GM12891 (cell line): ENCODE measurements around the gene HTR7.

Experiments
- DNase-seq: peaks from one replicate; pipeline ENCODE4 v3.0.0; 2011; ENCODE audit warnings: low spot score; ENCODE audit not compliant: insufficient read length
- FAIRE-seq: peaks from 2 replicates; lab custom pipeline; 2011; peaks lifted over from hg19 to GRCh38; lab: Jason Lieb, UNC
- PAX5 ChIP-seq: IDR thresholded peaks from 2 replicates; pipeline ENCODE4 v1.6.1; 2011; ENCODE audit warnings: low read length, moderate library complexity, mild to moderate bottlenecking; ENCODE audit not compliant: insufficient read depth, severe bottlenecking
- POLR2A ChIP-seq: IDR thresholded peaks from 2 replicates; pipeline ENCODE4 v1.6.1; 2011; ENCODE audit warnings: low read depth, low read length, control low read depth
- POLR2AphosphoS5 ChIP-seq: IDR thresholded peaks from 2 replicates; pipeline ENCODE4 v1.6.1; 2011; ENCODE audit warnings: low read depth, low read length, control low read depth
- POU2F2 ChIP-seq: IDR thresholded peaks from 2 replicates; pipeline ENCODE4 v1.6.1; 2011; ENCODE audit warnings: low read depth, mild to moderate bottlenecking, control low read depth, low read length, moderate library complexity
- SPI1 ChIP-seq: IDR thresholded peaks from 2 replicates; pipeline ENCODE4 v1.6.1; 2011; ENCODE audit warnings: low read depth, low read length, control low read depth
- TAF1 ChIP-seq: IDR thresholded peaks from 2 replicates; pipeline ENCODE4 v1.6.1; 2011; ENCODE audit warnings: low read depth, low read length, control low read depth

Gene HTR7

DNA sequence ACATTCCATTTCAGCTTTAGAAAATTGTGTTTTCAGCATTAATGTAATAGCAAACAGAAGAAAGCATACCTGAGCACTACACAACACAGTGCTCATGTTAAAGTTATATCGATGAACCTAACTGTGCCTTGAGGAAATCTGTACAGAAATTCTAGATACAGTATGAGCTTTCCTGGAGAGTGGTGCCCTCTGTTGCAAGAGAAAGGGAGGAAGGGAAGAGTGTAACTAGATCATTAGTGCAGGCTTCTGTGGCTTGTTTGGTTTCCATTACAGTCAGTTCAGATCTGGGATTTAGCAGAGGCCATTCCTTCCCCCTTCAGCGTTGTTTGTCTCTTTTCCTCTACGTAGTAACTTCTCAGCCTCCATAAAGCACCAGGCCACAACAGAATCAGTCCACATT is 139.7 kb downstream of the HTR7 start:
- TF ChIP-seq POLR2AphosphoS5 (no peak), POLR2A (no peak), POU2F2 (no peak), PAX5 (no peak), SPI1 (no peak)
- DNase-seq = no peak
- no peak for FAIRE-seq

GRCh38 chr10:90712529-90712928 is 145.3 kb downstream of the HTR7 start:
- DNase-seq (no peak), FAIRE-seq (no peak)
- TF ChIP-seq POLR2AphosphoS5 (no peak), SPI1 (no peak), TAF1 (no peak), PAX5 (no peak), POLR2A (no peak), POU2F2 (no peak)

- DNase-seq = no peak
- TF ChIP-seq SPI1 = no peak
- TF ChIP-seq POLR2A = no peak
- TF ChIP-seq POLR2AphosphoS5 = no peak
- TF ChIP-seq POU2F2 = no peak
- TF ChIP-seq PAX5 = no peak
- TF ChIP-seq TAF1 = no peak
- no peak for FAIRE-seq
Observed at GRCh38 chr10:90709727-90710126, 148.1 kb downstream of the HTR7 start.

GRCh38 chr10:90707657-90708056 is 150.2 kb downstream of the HTR7 start:
- FAIRE-seq = no peak
- DNase-seq = no peak
- TF ChIP-seq POLR2AphosphoS5 (no peak), POU2F2 (no peak), TAF1 (no peak), SPI1 (no peak), PAX5 (no peak), POLR2A (no peak)

DNA sequence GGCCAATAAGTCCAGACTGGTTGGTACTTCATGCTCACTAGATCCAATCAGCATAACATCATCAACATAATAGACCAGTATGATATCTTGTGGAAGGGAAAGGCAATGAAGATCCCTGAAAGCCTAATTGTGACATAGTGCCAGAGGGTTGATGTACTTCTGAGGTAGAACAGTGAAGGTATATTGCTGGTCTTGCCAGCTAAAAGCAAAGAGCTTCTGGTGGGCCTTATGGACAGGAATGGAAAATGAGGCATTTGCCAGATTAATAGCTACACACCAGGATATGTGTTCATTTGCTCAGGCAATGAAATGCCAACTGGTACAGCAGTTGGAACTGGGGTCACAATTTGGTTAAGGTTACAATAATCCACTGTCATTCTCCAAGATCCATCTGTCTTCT is 156.4 kb downstream of the HTR7 start:
- DNase-seq = no peak
- FAIRE-seq = no peak
- TF ChIP-seq POLR2AphosphoS5 (no peak), POLR2A (no peak), PAX5 (no peak), POU2F2 (no peak), TAF1 (no peak), SPI1 (no peak)

GRCh38 chr10:90695915-90696676 is 161.7 kb downstream of the HTR7 start:
- DNase-seq = no peak
- FAIRE-seq = no peak
- TF ChIP-seq TAF1 (no peak), SPI1 (no peak), POLR2AphosphoS5 (no peak), PAX5 (no peak), POU2F2 (no peak), POLR2A (no peak)
